H1 (cell line): ENCODE measurements around the gene WNT2. TPM values are rescaled to one million over a fixed set of nuclear protein-coding genes. Genes with fewer than 3 reads are reported as not detected.

ENCODE experiments used
- CTCF ChIA-PET: fragments of 300-600 bp; sonication (Branson Sonifier 250); formaldehyde crosslinking; loops from one replicate; lab custom pipeline; 2021; ENCODE audit not compliant: partially characterized antibody; lab: Charles Lee
- POLR2A ChIA-PET: fragments of 300-600 bp; sonication (Branson Sonifier 250); formaldehyde crosslinking; loops from one replicate; lab custom pipeline; 2021; ENCODE audit warnings: inconsistent platforms; ENCODE audit not compliant: partially characterized antibody; lab: Charles Lee
- DNase-seq, 2 experiments: peaks; one replicate each; pipeline versions ENCODE4 v3.0.0 to v3.0.0-alpha.2; 2010 to 2022; ENCODE audit warnings: low spot score in 2 of 2, low read depth in 1 of 2, mixed read lengths in 1 of 2
- FAIRE-seq: peaks from 2 replicates; lab custom pipeline; 2011; peaks lifted over from hg19 to GRCh38; lab: Jason Lieb, UNC
- H2AFZ ChIP-seq: 2 replicates; pipeline ENCODE4 v1.8.1; 2012; ENCODE audit warnings: low read length, inconsistent platforms
- H2AK5ac ChIP-seq: 2 replicates; pipeline ENCODE4 v1.6.1; 2013; ENCODE audit warnings: low read depth, low read length
- H2BK120ac ChIP-seq: replicated peaks from 2 replicates; pipeline ENCODE3; 2013; ENCODE audit warnings: low read depth, low read length, inconsistent platforms
- H2BK12ac ChIP-seq: 2 replicates; pipeline ENCODE4 v1.6.1; 2013; ENCODE audit warnings: low read depth, low read length
- H2BK15ac ChIP-seq: 2 replicates; pipeline ENCODE4 v1.6.1; 2013; ENCODE audit warnings: low read length
- H2BK20ac ChIP-seq: 2 replicates; pipeline ENCODE4 v1.6.1; 2013; ENCODE audit warnings: low read length
- H2BK5ac ChIP-seq: 2 replicates; pipeline ENCODE4 v1.6.1; 2013; ENCODE audit warnings: low read depth, low read length
- H3K14ac ChIP-seq: 2 replicates; pipeline ENCODE4 v1.6.1; 2013; ENCODE audit warnings: inconsistent platforms; ENCODE audit not compliant: insufficient read length
- H3K18ac ChIP-seq: 2 replicates; pipeline ENCODE4 v1.6.1; 2013; ENCODE audit warnings: low read length; ENCODE audit errors: extremely low read depth
- H3K23ac ChIP-seq: 2 replicates; pipeline ENCODE4 v1.6.1; 2013; ENCODE audit warnings: inconsistent platforms; ENCODE audit not compliant: insufficient read length
- H3K23me2 ChIP-seq: 2 replicates; pipeline ENCODE4 v1.6.1; 2013; ENCODE audit warnings: low read depth, low read length
- H3K27ac ChIP-seq: 2 replicates; pipeline ENCODE4 v1.6.1; 2011; ENCODE audit warnings: low read depth, low read length, inconsistent platforms
- H3K27me3 ChIP-seq, 4 experiments: replicated peaks in 1 of 4; 1 replicate in 1 of 4; 2 replicates in 3 of 4; pipeline versions ENCODE4 v1.6.1 to v1.8.1; 2011 to 2013; ENCODE audit warnings: low read length in 3 of 4, mild to moderate bottlenecking in 3 of 4, inconsistent platforms in 2 of 4, mixed read lengths in 2 of 4, moderate library complexity in 1 of 4; ENCODE audit not compliant: control insufficient read depth in 3 of 4, insufficient read depth in 3 of 4; ENCODE audit errors: extremely low read depth in 1 of 4
- H3K36me3 ChIP-seq, 4 experiments: 2 replicates each; pipeline versions ENCODE4 v1.6.1 to v1.8.1; 2011 to 2013; ENCODE audit warnings: mild to moderate bottlenecking in 4 of 4, low read length in 3 of 4, moderate library complexity in 2 of 4, control low read depth in 1 of 4, inconsistent platforms in 1 of 4; ENCODE audit not compliant: insufficient read depth in 4 of 4, control insufficient read depth in 2 of 4
- H3K4ac ChIP-seq: replicated peaks from 2 replicates; pipeline ENCODE3; 2013; ENCODE audit warnings: low read length, low read depth, mixed read lengths, inconsistent platforms; ENCODE audit not compliant: insufficient read length
- H3K4me1 ChIP-seq, 4 experiments: replicated peaks in 1 of 4; 1 replicate in 1 of 4; 2 replicates in 3 of 4; pipeline versions ENCODE4 v1.6.1 to v1.8.1; 2011 to 2013; ENCODE audit warnings: low read length in 3 of 4, inconsistent platforms in 2 of 4, mixed read lengths in 1 of 4; ENCODE audit not compliant: insufficient read depth in 4 of 4, control insufficient read depth in 3 of 4
- H3K4me2 ChIP-seq, 2 experiments: 2 replicates each; pipeline versions ENCODE4 v1.6.1 to v1.8.1; 2011 to 2013; ENCODE audit warnings: low read depth in 2 of 2, low read length in 2 of 2, control low read depth in 1 of 2, inconsistent platforms in 1 of 2, mild to moderate bottlenecking in 1 of 2; ENCODE audit not compliant: insufficient read depth in 1 of 2
- H3K4me3 ChIP-seq, 4 experiments: fragments of 200-600, 300-600 bp in 1 of 4; sonication (generic), shearing (Covaris generic), sonication (Bioruptor Twin) in 1 of 4; 2 replicates each; pipeline versions ENCODE4 v1.5.1 to v1.8.1; 2011 to 2016; ENCODE audit warnings: low read length in 4 of 4, low read depth in 3 of 4, control low read depth in 2 of 4, inconsistent platforms in 2 of 4, mild to moderate bottlenecking in 2 of 4, mixed read lengths in 1 of 4, moderate library complexity in 1 of 4; ENCODE audit not compliant: insufficient read depth in 2 of 4; ENCODE audit errors: extremely low read depth in 1 of 4
- H3K56ac ChIP-seq: replicated peaks from 2 replicates; pipeline ENCODE3; 2013; ENCODE audit warnings: low read depth, mild to moderate bottlenecking, mixed read lengths, low read length, inconsistent platforms; ENCODE audit not compliant: insufficient read length
- H3K79me1 ChIP-seq: 2 replicates; pipeline ENCODE4 v1.6.1; 2013; ENCODE audit warnings: low read depth, low read length, control low read depth
- H3K79me2 ChIP-seq, 2 experiments: 2 replicates each; pipeline versions ENCODE4 v1.6.1 to v1.8.1; 2012 to 2013; ENCODE audit warnings: low read length in 2 of 2, mild to moderate bottlenecking in 2 of 2, inconsistent platforms in 1 of 2; ENCODE audit not compliant: insufficient read depth in 2 of 2, control insufficient read depth in 1 of 2
- H3K9ac ChIP-seq, 4 experiments: replicated peaks in 1 of 4; 1 replicate in 1 of 4; 2 replicates in 3 of 4; pipeline versions ENCODE4 v1.6.1 to v1.8.1; 2011 to 2013; ENCODE audit warnings: low read depth in 3 of 4, low read length in 3 of 4, control low read depth in 2 of 4, mild to moderate bottlenecking in 2 of 4, moderate library complexity in 2 of 4, inconsistent platforms in 1 of 4; ENCODE audit errors: extremely low read depth in 1 of 4
- H3K9me3 ChIP-seq, 2 experiments: 2 replicates each; pipeline versions ENCODE4 v1.6.1 to v1.8.1; 2012 to 2013; ENCODE audit warnings: mild to moderate bottlenecking in 2 of 2, moderate library complexity in 2 of 2, control low read depth in 1 of 2, inconsistent platforms in 1 of 2, low read depth in 1 of 2, low read length in 1 of 2, mixed read lengths in 1 of 2; ENCODE audit not compliant: insufficient read depth in 2 of 2
- H4K20me1 ChIP-seq, 2 experiments: replicated peaks in 1 of 2; 2 replicates each; pipeline versions ENCODE3 to v1.8.1; 2011 to 2013; ENCODE audit warnings: inconsistent platforms in 2 of 2, low read length in 2 of 2, mild to moderate bottlenecking in 1 of 2; ENCODE audit not compliant: insufficient read depth in 2 of 2, control insufficient read depth in 1 of 2
- H4K5ac ChIP-seq: 2 replicates; pipeline ENCODE4 v1.6.1; 2013; ENCODE audit warnings: low read length, low read depth, mixed read lengths, inconsistent platforms; ENCODE audit not compliant: insufficient read length
- H4K8ac ChIP-seq: 2 replicates; pipeline ENCODE4 v1.8.0; 2013; ENCODE audit warnings: mild to moderate bottlenecking, moderate library complexity, low read length, inconsistent platforms; ENCODE audit not compliant: insufficient read depth; ENCODE audit errors: extremely low read depth
- H4K91ac ChIP-seq: replicated peaks from 2 replicates; pipeline ENCODE3; 2013; ENCODE audit warnings: low read length, mixed read lengths, inconsistent platforms; ENCODE audit not compliant: insufficient read length
- KDM5A ChIP-seq: fragments of 200-600 bp; IDR thresholded peaks from 2 replicates; pipeline ENCODE4 v1.7.1; 2012; ENCODE audit warnings: mild to moderate bottlenecking, low read length, inconsistent platforms, mixed read lengths
- NRF1 ChIP-seq: IDR thresholded peaks from 2 replicates; pipeline ENCODE4 v1.6.1; 2011; ENCODE audit warnings: mild to moderate bottlenecking, low read depth, low read length, improper control_type of control experiment
- POLR2AphosphoS5 ChIP-seq: IDR thresholded peaks from 2 replicates; pipeline ENCODE4 v1.6.1; 2011; ENCODE audit warnings: low read depth, low read length
- YY1 ChIP-seq: IDR thresholded peaks from 2 replicates; pipeline ENCODE4 v1.6.1; 2011; ENCODE audit warnings: low read depth, mild to moderate bottlenecking, low read length
- WGBS, 2 experiments: shearing (Covaris generic) in 1 of 2; methylation state at CpG; one replicate each; pipeline versions ENCODE4 v1.1.6 to v1.1.7; 2013 to 2015; ENCODE audit warnings: low lambda C conversion rate in 2 of 2, mixed read lengths in 2 of 2, inconsistent platforms in 1 of 2, low coverage in 1 of 2, missing lambda C conversion rate in 1 of 2; ENCODE audit not compliant: insufficient replicate concordance in 2 of 2, insufficient coverage in 1 of 2, insufficient read length in 1 of 2; ENCODE audit errors: extremely low coverage in 1 of 2, missing lambda C conversion rate in 1 of 2; 5-methylcytosine and 5-hydroxymethylcytosine counted together
- polyA plus RNA-seq, 7 experiments: library from polyadenylated mRNA; depleted of rRNA in 3 of 7; stranded (reverse) in 5 of 7; unstranded in 2 of 7; fragments of >200 nt in 5 of 7; fragments of 200-250 nt in 2 of 7; gene quantifications; 1 replicate in 5 of 7; 2 replicates in 1 of 7; 4 replicates in 1 of 7; pipeline versions ENCODE4 v1.2.1 to v1.2.3, GENCODE V29; 2011 to 2013; ENCODE audit warnings: missing spikeins in 2 of 7, mixed read lengths in 2 of 7
- total RNA-seq: library from RNA; stranded (reverse); fragmentation: NEBNext Ultra II Directional; extraction: Animal tissue kit (Norgen Biotek cat#: 25700); gene quantifications from 2 replicates; pipeline ENCODE4 v1.2.1, GENCODE V29; 2021

WNT2 gene
- total and polyA plus RNA-seq, 2 of the 8 experiments (the other 6 are each of a cell fraction or from before 2014, with no cell fraction given), result not detected

GRCh38 chr7:117230276-117231046 is 92.4 kb downstream of the WNT2 start:
- ChIA-PET CTCF (interaction anchor here (0.7 kb wide), 1 partner anchor 477 kb away, joined by 3 read pairs; no protein-coding TSS in a partner anchor), POLR2A (no interaction called here)
- Histone ChIP-seq H2AK5ac (no peak overlapping the region), H3K56ac (no peak overlapping the region), H3K4me3 (no peak overlapping the region), H3K36me3 (no peaks in the 10 kb centered on the region), H4K8ac (no peak overlapping the region), H2BK20ac (no peak overlapping the region), H2BK15ac (no peak overlapping the region), H3K18ac (no peak overlapping the region), H3K27me3 (no peaks in the 10 kb centered on the region), H2BK120ac (no peak overlapping the region), H3K79me1 (no peaks in the 10 kb centered on the region), H3K79me2 (no peaks in the 10 kb centered on the region), H3K27ac (no peak overlapping the region), H3K4ac (no peak overlapping the region), H2BK5ac (no peak overlapping the region), H3K4me1 (no peaks in the 10 kb centered on the region), H3K9ac (no peak overlapping the region), H4K20me1 (no peaks in the 10 kb centered on the region), H3K4me2 (no peak overlapping the region), H4K91ac (no peak overlapping the region), H3K23me2 (no peaks in the 10 kb centered on the region), H3K23ac (no peak overlapping the region), H2AFZ (no peak overlapping the region), H3K9me3 (no peaks in the 10 kb centered on the region; a peak in 1 of 4 replicates), H3K14ac (no peak overlapping the region), H2BK12ac (no peak overlapping the region), H4K5ac (no peak overlapping the region)
- DNase-seq (no peak), FAIRE-seq (no peak)
- TF ChIP-seq POLR2AphosphoS5 (no peak), NRF1 (no peak), YY1 (no peak), KDM5A (no peak)
- 87% methylated on average over 4 of the region's 4 CpGs; no CpG with 5 or more reads in 1 of the 2 experiments for WGBS, 2 experiments
